ENCODE measurements around the gene ST8SIA1. TPM values are rescaled to one million over a fixed set of nuclear protein-coding genes. Genes with fewer than 3 reads are reported as not detected.

Gene ST8SIA1
- polyA plus RNA-seq, 10 donors, result 6.8 to 13.0 (median 8.6) TPM

DNA sequence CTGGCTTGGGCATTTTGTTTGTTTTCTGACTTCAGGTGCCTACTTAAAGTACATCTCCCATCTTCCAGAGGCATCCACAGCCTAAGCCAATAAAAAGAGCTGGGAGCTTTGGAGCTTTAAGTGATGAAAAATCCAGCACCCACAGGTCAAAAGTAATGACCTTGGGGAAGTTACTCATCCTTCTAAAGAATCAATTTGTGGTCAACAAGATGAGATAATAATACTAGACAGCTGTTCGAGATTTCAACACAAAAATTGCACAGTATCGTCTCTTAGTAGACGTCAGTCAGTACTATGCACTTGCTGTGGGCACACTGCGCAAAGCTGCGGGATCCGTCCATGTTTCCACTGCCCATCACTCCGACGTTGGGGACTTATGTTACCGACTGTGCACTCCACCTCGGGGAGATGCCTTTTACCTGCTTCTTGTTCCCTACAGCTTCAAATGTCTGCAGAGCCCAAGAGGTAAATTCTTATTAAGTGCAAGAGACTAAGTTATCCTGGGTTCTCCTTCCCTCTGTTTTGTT lies 1.3 kb downstream of the ST8SIA1 start:
- peak in 1 of 3 donors; percentile 45 for DNase-seq

GRCh38 chr12:22332202-22332601 lies 2.3 kb downstream of the ST8SIA1 start:
- DNase-seq, result peak in 1 of 3 donors; percentile 36

- DNase-seq, result no peak
Observed at GRCh38 chr12:22329621-22330020, 4.9 kb downstream of the ST8SIA1 start.

- DNase-seq, result no peak
Observed at GRCh38 chr12:22325218-22325617, 9.3 kb downstream of the ST8SIA1 start.

DNA sequence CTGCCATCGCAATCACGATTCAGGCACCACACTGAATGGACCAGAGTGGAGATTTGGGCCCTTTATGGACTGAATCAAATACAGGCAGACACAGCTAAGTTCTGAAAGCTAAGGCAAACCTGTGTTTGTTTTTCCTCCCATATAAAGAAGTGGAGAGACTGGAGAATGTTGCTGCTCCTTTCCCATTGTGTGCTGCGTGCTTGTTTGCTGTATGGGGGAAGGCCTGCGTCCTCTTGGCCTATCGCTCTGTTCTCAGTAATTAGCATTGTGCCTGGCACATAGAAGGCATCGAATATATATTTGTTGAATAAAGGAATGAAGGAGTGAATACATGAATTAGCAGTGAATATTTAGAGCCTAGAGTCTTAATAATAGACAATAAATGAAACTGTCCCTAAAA lies 12.4 kb downstream of the ST8SIA1 start:
- no peak for DNase-seq

DNA sequence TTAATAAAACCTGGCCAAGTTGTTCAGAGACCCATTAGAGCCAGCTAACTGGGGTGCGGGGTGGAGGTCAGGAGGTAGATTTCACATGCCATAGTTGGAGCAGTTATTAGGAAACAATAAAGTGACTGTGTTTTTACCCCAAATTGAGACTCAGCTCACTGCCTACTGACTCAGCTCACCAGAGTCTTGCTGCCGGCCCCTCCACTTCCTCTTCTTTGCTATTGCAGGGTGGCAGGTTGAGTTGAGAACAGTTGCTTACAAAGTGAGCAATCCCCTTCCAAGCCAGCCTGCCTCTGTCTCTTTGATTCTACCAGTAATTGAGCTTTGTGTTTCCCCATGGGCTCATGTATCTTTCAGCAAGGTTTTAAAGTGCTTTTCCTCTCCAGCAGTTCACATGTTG lies 12.9 kb downstream of the ST8SIA1 start:
- DNase-seq, result no peak

DNA sequence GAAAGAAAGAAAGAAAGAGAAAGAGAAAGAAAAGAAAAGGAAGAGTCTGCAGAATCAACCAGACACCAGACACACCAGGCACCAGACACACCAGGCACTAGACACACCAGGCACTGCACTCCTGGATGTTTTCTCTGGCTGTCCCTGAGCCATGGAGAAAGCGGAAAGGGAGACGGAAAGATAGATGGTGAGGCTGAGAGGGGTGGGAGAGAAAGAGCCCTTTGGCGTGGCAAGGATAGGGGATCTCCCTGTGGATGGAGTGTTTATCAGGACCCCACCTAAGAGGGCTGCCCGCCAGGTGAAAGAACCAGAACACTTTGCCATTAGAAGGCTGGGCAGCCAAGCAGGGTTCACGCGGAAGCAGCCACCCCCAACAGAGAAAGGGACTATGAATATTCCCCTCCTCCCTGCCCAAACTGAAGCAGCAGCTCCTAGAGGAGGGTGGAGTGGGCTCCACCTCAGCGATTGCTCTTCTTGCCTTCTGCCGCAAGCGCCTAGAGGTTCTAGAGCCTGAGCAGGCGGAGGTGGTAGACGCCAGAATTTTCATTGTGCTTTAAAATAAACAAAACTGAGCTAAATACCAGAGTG lies 13.4 kb downstream of the ST8SIA1 start:
- DNase-seq, result no peak

- DNase-seq, result no peak
Observed at GRCh38 chr12:22318108-22318737, 16.3 kb downstream of the ST8SIA1 start.

- peak in 1 of 3 donors; percentile 41 for DNase-seq
Observed at GRCh38 chr12:22313963-22314330, 20.6 kb downstream of the ST8SIA1 start.

DNA sequence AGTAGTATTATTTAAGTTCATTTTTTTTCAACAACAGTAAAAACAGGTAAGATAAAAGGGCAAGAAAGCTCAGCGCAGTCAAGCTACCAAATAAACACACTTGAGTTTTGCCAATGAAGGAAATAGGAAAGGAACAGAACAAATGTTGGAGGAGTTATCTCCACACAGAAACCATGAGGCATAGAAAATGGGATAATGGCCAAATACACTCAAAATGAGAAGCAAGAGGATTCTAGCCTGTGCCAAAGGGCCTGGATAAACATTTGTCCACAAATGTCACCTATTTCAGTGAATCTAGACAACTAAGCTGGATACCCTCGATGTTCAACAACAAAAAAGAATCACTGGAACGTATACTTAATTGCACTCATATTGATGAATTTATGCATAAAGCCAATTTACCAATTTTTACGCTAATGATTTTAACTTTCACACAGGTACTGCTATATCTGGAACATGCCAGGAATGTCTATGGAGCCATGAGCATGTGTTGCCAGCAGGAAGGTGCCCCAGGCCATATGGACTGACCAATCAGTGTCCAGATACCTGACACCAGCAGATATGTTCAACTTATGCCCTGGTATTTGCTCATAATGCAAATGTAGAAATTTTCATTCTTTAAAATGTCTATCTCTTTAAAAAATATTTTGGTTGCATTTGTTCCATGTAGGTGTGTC lies 21.1 kb downstream of the ST8SIA1 start:
- peak in 1 of 3 donors; percentile 38 for DNase-seq

DNA sequence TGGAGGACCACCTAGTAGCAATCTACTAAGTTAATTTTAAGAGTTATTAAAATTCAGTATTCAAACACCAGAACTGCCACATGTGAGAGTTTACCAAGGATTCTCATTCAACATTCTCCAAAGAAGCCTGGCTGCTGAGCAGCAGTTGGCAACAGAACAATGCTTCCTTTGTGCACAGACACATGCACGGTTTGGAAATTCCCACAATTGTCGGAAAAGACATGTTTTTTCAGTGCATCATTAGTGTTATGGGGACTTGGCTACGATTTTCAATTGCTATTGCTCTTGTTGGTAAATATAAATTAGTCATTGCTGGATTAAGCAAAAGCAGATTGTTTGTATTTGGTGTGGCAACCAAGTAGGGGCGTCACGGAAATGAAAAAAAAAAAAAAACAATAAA lies 22.2 kb downstream of the ST8SIA1 start:
- DNase-seq, result peak; percentile 71 to 91 (median 80)

GRCh38 chr12:22310709-22311108 lies 23.8 kb downstream of the ST8SIA1 start:
- no peak for DNase-seq

GRCh38 chr12:22310275-22310674 lies 24.2 kb downstream of the ST8SIA1 start:
- peak in 1 of 3 donors; percentile 45 for DNase-seq

- DNase-seq, result no peak
Observed at GRCh38 chr12:22307811-22308210, 26.7 kb downstream of the ST8SIA1 start.

DNA sequence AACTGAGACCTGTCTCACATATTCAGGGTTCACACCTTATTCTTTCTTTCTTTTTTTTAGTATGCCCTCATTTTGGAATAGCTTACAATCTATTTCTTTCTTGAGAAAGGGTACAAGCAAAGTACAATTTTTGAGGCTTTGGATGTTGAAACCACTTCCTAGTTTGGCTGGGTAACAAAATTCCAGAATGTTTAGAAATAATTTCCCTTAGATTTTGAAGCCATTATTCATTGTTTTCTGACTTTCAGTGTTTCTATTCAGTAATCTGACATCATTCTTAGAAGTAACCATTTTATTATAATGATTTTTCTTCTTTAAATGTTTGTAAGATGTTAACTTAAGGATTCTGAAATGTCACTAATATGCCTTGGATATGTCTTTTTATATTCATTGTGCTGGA lies 28.2 kb downstream of the ST8SIA1 start:
- no peak for DNase-seq

- DNase-seq, result no peak
Observed at GRCh38 chr12:22304341-22304740, 30.2 kb downstream of the ST8SIA1 start.

- DNase-seq, result no peak
Observed at GRCh38 chr12:22299294-22299912, 35.1 kb downstream of the ST8SIA1 start.

DNA sequence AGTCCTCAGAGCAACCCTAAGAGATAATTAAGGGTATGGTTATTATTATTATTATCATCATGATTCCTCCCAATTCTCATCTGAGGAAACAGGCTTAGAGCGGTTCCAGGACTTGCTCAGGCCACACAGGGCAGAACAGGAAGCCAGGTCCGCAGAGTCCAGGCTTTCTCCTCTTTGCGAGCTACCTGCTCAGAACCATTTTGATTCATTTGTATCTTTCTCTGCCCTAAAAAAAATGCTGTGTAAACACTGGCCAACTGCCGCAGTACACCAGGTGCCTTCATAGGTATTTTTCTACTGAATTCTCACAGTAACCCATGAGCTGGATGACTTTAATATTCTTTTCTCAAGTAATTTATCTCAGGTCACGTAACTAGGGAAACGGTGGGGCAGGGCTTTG lies 45.3 kb downstream of the ST8SIA1 start:
- DNase-seq, result no peak

- peak in 1 of 3 donors; percentile 43 for DNase-seq
Observed at GRCh38 chr12:22287776-22288621, 46.5 kb downstream of the ST8SIA1 start.

DNA sequence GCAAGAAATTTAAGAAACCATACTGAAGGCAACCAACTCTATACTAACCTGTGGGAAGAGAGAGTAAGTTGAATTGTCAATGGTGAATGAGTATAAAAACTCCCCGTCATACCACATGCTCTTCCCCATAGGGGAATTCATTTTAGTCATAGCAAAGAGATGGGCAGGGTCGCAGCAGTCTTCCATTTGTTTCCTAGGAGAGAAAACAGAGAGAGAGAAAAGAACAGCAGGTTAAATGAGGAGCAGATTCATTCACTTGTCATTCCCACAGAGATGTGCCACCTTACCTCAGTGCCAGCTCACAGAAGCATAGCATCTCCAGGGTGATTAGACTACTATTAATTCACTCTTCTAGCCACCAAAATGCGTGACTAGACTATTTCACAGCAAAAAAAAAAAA lies 47.4 kb downstream of the ST8SIA1 start:
- DNase-seq, result no peak

DNA sequence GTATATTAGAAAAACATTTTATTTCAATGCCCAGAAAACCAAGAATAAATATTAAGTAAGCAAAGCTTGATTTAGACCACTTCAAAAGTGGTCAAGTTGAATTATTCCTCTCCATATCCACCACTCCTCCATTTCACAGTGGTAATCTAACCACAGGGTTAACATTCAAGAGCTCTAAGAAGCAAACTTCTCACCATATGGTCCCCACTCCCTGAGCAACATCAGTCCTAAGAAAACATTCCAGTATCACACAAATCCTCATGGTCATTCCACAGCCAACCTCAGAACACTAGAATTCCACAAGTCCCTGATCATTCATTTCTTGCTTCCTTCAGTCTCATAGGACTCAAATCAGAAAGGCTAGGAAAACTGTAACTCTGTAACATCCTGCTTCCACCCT lies 47.9 kb downstream of the ST8SIA1 start:
- DNase-seq, result peak in 1 of 3 donors; percentile 91

GRCh38 chr12:22285846-22286245 lies 48.7 kb downstream of the ST8SIA1 start:
- DNase-seq, result peak in 1 of 3 donors; percentile 42
